ENCODE measurements around the gene TSSC4.

- TF ChIP-seq MAX (IDR thresholded peaks at IDR 0.05) (no peak), USF1 (IDR thresholded peaks at IDR 0.05) (no peak), CEBPB (IDR thresholded peaks at IDR 0.05) (no peak), EP300 (IDR thresholded peaks at IDR 0.05; ENCODE audit: borderline replicate concordance) (no peak), TAF1 (IDR thresholded peaks at IDR 0.05; ENCODE audit: low read depth) (no peak), TEAD4 (IDR thresholded peaks at IDR 0.05) (no peak), CREB1 (IDR thresholded peaks at IDR 0.05; ENCODE audit: low read depth) (no peak), YY1 (IDR thresholded peaks at IDR 0.05; ENCODE audit: low read depth) (no peak)
- TF ChIP-seq, protein P1, sequence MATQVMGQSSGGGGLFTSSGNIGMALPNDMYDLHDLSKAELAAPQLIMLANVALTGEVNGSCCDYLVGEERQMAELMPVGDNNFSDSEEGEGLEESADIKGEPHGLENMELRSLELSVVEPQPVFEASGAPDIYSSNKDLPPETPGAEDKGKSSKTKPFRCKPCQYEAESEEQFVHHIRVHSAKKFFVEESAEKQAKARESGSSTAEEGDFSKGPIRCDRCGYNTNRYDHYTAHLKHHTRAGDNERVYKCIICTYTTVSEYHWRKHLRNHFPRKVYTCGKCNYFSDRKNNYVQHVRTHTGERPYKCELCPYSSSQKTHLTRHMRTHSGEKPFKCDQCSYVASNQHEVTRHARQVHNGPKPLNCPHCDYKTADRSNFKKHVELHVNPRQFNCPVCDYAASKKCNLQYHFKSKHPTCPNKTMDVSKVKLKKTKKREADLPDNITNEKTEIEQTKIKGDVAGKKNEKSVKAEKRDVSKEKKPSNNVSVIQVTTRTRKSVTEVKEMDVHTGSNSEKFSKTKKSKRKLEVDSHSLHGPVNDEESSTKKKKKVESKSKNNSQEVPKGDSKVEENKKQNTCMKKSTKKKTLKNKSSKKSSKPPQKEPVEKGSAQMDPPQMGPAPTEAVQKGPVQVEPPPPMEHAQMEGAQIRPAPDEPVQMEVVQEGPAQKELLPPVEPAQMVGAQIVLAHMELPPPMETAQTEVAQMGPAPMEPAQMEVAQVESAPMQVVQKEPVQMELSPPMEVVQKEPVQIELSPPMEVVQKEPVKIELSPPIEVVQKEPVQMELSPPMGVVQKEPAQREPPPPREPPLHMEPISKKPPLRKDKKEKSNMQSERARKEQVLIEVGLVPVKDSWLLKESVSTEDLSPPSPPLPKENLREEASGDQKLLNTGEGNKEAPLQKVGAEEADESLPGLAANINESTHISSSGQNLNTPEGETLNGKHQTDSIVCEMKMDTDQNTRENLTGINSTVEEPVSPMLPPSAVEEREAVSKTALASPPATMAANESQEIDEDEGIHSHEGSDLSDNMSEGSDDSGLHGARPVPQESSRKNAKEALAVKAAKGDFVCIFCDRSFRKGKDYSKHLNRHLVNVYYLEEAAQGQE (IDR thresholded peaks at IDR 0.05; ENCODE audit: low read depth), result no peak
Observed at GRCh38 chr11:2366276-2366675, 34.3 kb upstream of the TSSC4 start.
